Endometrial microvascular endothelial cells (primary cell): ENCODE measurements around the gene NIPBL. TPM values are rescaled to one million over a fixed set of nuclear protein-coding genes. Genes with fewer than 3 reads are reported as not detected.
"Not testable (repeated sequence)": the region's sequence is repeated elsewhere in the genome, so short reads cannot be mapped to it uniquely, and the experiment has no call there.

ENCODE experiments used
- in situ Hi-C: cut with HindIII; loops from 2 replicates; pipeline ENCODE4 v1.10.0; 2017; ENCODE audit warnings: low sequenced_read_pairs, low pct_unique_long_range_greater_than_20kb; ENCODE audit errors: inconsistent ontology term
- total RNA-seq: library from RNA; depleted of rRNA; stranded (reverse); fragments of >200 nt; gene quantifications from one replicate; pipeline ENCODE4 v1.2.3, GENCODE V29; 2015; ENCODE audit errors: inconsistent ontology term

The NIPBL gene
- total RNA-seq, 1 donor from 2014 or later = 22.5 TPM

DNA sequence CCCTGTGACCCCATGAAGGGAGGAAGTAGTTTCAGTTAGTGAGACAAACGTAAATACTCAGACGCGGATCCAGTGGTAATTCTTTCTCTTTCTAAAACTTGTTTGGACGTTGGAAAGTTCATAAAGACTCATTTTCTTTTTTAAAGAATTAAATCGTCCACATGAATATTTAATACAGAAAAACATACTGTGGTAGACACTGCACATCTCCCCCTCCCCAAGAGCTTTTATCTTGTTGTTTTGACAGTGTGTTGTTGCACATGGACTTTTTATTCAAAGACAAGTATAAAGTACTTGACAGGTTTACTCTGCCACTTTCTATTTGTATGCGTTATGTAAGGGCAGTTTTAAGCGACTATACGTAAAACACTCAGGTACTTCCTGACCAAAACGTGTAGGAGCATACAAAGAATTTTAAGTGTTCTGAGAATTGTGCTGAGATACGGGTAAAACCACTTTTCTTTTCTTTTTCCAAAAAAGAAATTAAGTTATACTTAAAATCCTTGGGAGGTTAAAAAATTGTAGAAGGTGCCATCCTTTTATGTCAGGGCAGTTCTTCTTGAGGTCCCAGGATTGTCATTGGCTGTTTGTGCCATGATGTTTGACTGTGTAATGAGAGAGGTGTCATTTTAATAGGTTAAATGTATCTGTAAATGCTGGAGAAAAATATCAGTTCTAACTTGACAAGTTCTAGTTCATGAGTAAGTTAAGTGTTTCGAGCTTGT lies 1.3 kb downstream of the NIPBL start:
- in situ Hi-C loops = no loop called here

DNA sequence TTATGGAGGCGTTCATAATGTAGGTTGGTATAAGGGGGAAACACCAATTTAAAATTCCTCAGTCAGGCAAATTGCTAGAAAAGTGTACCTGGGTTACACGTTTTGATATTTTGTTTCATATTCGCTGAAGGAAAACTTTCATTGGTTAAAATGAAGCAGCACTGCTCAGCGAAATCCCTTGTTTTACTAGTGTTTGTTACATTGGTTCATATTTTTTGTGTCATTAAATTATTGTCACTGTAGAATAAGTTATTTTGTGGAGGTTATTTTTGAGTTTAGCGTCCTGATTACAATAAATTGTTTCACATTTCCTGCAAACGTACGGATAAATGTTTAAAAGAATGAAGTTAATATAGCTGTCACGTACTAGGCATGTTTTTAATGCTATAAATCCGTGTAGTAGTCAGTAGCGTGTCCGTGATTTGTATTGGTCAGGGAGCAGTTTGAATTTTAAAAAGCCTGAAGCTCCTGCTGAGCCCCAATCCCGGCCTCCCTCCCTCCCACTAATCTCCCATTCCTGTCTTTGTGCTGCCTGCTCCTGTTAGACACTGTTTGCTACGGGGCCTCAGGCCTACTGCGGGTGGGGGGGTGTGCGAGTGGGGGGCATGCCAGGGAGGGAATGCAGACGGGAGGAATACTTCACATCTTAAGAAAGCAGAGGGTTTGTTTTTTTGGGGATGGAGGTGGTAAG lies 2.0 kb downstream of the NIPBL start:
- in situ Hi-C loops = no loop called here

DNA sequence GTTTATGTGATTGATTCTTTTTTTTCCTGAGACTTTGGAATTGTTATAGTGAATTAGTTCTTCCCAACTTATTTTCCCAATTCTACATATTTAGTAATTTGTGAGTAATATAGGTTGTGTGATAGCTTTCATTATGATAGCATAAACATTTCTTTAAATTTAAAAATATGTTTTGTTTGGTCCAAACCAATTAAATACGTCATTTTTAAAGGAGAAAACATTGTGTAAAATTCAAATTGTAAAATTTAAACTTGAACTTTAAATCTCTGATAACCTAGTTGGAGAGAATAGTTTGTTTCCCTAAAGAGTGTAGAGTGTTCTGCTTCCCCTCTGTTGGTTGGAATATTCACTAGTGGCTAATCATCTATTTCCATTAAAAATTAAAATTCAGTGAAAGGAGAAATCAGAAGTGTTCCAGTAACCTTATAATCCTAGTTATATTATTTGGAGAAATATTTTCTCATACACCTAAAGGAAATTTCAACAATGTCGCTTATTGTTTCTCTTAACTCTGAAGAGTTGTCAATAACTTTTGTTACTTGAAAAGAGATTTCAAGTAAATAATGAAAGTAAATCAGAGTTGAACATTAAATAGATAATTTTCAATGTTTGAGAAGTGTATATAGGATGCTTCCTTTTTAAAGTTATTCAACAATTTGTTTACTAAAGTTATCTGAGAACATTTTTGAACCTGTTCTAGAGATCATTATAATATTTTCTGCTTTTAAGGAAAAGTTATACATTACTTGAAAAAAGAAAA lies 2.9 kb downstream of the NIPBL start:
- in situ Hi-C loops = no loop called here

DNA sequence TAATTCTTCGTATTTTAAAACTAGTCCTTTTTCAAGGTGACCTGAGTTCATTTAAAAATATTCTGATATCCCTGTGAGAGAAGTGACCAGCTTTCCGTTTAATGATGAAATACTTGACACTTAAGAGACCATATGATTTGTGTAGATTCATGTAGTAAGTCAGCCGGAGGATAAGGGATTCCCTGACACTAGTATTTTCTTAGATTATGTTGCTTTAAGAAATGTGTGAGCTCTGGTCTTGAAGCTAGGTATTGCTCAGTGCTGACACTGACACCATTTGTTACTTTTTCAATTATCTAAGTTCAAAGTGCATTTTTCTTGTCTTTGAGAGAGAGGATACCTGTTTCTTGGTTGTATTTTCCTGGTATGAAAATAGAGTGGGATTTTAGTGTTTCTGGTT lies 4.2 kb downstream of the NIPBL start:
- in situ Hi-C loops = no loop called here

DNA sequence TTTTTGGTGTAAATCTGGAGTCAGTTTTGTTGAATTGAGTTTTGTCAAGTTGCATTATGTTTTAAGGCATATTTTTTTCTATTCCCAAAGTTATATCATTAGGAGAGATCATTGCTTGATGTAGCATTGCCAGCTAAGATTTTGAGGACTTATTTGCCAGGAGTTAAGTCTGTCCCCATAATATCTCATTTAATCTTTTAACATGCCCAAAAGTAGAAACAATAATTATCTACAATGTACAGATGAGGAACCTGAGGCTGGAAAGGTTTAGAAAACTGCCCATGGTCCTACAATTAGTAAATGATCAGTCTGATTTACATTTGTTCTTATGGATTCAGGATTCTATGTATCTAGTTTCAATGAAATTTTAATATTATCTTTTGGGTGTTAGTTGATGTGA lies 4.7 kb downstream of the NIPBL start:
- in situ Hi-C loops = no loop called here

DNA sequence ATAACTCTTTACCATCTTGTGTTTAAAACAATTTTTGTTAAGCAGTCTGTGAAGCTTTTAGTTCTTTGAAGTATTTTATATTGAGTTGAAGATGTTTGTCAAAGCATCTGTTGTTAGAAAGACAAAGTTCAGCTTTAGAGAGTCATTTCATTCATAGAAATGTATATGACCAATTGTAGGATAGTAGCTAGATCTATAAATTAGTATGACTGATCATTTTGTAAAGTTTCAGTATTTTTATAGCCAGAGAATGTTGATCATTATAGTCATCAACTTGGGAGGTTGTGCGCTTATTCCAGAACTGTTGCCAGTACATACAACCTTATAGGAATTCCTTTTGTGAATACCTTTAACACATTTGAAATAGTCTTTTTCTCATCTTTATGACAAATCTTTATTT lies 5.2 kb downstream of the NIPBL start:
- in situ Hi-C loops = no loop called here

DNA sequence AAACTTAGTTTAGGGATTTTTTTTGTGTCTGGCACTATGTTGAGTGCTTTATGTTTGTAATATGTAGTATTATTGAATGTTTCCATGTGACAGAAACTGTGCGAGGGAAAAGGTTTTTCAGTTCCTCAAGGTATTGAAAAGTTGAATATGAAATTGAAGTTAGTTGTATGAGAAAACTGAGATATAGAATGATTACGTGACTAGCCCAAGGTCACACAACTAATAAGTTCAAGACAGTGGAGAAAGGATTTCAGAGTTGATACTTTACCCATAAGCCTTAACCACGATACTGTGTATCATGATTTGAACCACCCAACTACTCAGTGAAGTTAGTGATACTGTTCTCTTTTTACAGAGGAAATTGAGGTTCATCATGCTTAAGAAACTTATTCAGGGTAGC lies 5.7 kb downstream of the NIPBL start:
- in situ Hi-C loops = no loop called here

DNA sequence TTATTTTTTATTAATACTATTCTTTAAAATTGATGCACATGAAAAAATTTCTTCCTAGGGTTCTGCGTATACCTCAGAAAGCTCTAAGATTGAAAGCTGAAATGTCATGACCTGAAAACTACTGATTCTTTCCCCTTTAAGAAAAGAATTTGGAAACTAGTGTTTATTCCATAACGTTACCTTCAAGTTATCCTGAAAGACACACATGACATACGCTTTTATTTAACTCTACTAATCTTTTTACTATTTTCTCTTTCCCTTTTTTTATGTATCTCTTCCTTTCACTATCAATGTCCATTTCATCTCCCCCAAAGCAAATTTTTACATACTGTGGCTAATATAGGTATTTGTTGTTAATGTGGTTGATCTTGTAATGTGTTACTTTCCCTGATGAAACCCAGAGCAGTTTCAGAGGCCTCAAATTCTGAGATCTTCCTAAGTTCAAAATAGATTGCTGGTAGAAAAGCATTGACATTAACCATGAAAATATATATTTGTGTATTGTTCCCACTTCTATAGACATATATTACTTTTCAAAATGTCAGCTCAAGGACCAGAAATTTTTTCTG lies 7.4 kb downstream of the NIPBL start:
- in situ Hi-C loops = no loop called here

DNA sequence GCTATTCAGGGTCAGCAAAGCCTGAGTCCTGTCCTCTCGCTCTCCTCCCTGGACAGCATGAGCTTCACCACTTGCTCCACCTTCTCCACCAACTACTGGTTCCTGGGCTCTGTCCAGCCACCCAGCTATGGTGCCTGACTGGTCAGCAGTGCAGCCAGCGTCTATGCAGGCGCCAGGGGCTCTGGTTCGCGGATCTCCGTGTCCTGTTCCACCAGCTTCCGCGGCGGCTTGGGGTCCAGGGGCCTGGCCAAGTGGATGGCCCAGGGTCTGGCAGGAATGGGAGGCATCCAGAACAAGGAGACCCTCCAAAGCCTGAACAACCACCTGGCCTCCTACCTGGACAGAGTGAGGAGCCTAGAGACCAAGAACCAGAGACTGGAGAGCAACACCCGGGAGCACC lies 8.6 kb downstream of the NIPBL start:
- in situ Hi-C loops = no loop called here

DNA sequence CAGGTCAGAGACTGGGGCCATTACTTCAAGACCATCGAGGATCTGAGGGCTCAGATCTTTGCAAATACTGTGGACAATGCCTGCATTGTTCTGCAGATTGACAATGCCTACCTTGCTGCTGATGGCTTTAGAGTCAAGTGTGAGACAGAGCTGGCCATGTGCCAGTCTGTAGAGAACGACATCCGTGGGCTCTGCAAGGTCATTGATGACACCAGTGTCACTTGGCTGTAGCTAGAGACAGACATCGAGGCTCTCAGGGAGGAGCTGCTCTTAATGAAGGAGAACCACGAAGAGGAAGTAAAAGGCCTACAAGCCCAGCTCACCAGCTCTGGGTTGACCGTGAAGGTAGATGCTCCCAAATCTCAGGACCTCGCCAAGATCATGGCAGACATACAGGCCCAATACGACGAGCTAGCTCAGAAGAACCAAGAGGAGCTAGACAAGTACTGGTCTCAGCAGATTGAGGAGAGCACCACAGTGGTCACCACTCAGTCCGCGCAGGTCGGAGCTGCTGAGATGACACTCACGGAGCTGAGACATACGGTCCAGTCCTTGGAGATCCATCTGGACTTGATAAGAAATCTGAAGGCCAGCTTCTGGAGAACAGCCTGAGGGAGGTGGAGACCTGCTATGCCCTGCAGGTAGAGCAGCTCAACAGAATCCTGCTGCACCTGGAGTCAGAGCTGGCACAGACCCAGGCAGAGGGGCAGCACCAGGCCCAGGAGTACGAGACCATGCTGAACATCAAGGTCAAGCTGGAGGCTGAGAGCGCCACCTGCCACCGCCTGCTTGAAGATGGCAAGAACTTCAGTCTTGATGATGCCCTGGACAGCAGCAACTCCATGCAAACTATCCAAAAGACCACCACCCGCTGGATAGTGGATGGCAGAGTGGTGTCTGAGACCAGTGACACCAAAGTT lies 9.3 kb downstream of the NIPBL start:
- in situ Hi-C loops = no loop called here

DNA sequence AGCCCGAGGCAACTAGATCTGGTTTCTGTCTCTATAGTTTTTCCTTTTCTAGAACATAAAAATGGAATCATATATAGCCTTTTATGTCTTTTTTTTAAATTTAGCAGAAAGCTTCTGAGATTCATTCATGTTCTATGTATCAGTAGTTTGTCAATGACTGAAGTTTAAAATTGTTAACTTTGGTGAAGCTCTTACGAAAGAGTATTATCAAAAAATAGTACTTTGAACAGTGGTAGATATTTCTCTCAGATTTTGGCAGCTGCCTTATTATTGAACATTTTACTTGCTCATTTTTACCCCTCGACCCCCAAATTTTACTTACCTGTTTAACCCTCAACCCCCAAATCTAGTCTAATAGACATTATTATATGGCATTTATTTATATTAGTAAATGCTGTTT lies 10.2 kb downstream of the NIPBL start:
- in situ Hi-C loops = no loop called here

DNA sequence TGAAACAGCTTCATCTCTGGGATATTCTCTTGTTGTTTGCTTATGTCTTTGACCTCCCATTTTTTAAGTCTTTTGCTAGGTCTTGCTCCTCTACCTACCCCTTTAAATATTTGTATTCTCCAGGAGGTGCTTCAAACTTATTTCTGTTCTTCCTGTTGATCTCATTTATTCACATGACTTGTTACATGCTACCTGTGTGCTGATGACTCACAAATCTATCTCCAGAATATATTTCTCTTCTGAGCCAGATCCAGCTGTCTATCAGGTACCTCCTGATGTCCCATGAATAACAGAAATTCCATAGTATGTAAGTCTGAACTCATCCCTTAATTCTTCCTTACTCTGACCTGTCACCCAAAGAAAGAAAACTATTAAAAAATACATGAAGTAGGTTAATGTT lies 11.0 kb downstream of the NIPBL start:
- in situ Hi-C loops = no loop called here

DNA sequence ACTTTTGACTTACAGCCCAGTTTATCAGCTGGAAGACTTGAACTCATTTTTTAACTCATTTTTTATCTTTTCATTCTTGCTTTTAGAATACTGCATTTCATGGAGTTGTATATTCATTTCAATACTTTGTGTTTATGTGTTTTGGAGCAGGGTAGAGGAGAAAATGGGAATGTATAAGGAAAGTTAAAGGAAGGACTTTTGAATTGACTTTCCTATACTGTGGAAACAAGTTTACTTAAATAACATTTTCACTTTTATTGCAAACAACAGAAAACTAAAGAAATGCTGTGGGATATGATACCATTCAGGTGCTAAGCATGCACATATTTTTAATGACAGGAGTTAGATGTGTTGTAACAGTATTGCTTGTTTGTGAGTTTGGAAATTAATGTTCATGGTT lies 11.7 kb downstream of the NIPBL start:
- in situ Hi-C loops = no loop called here

DNA sequence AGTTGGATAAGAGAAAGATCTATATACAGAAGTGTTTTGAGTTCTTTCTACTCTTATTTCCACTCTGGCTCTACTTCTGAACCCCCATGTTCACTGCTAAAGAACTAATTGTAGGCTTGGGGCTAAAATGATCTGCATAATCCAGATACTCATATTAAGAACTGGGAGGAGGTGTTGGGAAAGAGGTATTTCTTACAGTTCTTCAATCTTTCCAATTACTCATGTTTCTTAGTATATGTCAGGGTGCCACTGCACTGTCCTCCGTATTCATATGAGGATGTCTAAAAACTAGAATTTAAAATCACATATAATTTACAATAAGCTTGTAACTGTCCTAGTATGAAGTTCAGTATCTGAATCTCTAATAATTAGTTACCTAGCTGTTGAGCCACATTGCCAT lies 12.7 kb downstream of the NIPBL start:
- in situ Hi-C loops = no loop called here

DNA sequence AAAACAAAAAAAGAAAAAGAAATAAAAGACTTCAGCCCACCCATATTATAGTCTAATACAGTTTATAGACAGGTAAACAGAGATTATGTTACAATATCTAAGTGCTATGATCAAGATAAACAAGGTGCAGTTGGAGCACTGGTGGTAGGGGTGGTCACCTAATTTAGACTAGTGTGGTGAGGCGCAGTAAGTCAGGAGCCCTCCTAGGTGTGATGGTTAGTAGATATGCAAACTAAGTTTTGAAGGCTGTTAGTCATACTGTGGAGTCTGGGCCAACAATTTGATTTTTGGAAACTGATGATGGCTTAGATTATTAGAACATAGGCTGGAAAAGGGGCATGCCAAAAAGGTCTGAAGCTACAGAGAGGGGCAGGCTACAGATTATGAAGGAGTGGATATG lies 14.7 kb downstream of the NIPBL start:
- in situ Hi-C loops = no loop called here

DNA sequence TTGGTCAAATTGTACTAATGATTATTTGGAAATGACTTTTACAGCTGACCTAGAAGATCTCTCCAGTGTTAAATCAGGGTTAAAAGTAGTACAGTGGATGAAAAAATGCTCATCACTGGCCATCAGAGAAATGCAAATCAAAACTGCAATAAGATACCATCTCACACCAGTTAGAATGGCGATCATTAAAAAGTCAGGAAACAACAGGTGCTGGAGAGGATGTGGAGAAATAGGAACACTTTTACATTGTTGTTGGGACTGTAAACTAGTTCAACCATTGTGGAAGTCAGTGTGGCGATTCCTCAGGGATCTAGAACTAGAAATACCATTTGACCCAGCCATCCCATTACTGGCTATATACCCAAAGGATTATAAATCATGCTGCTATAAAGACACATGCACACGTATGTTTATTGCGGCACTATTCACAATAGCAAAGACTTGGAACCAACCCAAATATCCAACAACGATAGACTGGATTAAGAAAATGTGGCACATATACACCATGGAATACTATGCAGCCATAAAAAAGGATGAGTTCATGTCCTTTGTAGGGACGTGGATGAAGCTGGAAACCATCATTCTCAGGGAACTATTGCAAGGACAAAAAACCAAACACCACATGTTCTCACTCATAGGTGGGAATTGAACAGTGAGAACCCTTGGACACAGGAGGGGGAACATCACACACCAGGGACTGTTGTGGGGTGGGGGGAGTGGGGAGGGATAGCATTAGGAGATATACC lies 15.7 kb downstream of the NIPBL start:
- in situ Hi-C loops = not testable (repeated sequence)

DNA sequence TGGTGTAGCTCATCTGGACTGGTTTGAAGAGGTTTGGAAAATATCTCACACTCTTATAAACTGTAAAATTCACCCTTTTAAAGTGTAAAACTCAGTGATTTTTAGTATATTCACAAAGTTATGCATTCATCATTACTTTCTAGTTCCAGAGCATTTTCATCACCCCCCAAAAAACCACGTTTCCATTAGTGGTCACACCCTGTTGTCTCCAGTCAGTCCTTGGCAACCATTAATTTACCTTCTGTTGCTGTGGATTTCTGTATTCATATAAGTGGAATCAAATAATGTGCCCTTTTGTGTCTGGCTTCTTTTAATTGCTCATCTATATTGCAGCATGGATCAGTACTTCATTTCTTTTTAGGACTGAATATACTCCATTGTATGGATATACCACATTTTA lies 18.4 kb downstream of the NIPBL start:
- in situ Hi-C loops = no loop called here

DNA sequence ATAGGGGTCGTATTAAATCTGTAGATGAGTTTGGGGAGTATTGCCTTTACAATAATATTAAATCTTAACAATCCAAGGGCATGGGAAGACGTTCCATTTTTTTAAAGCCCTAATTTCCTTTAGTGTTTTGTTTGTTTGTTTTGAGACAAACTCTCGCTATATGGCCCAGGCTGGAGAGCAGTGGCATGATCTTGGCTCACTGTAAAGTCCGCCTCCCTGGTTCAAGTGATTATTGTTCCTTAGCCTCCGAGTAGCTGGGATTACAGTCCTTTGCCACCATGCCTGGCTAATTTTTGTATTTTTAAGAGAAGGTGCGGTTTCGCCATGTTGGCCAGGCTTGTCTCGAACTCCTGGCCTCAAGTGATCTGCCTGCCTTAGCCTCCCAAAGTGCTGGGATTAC lies 19.9 kb downstream of the NIPBL start:
- in situ Hi-C loops = no loop called here
